GM23338 (cell line): ENCODE measurements around the gene KEL. TPM values are rescaled to one million over a fixed set of nuclear protein-coding genes. Genes with fewer than 3 reads are reported as not detected.

ENCODE experiments used
- ATAC-seq: fragments of 200-7000 bp; cut with Tn5 transposase; 3 replicates; pipeline ENCODE4 v1.9.1; 2020
- DNase-seq: peaks from one replicate; pipeline ENCODE4 v3.0.0-alpha.2; 2015; ENCODE audit warnings: low spot score
- H2AFZ ChIP-seq: fragments of 200-600 bp; sonication (generic); 2 replicates; pipeline ENCODE4 v1.8.0; 2016; ENCODE audit warnings: antibody characterized with exemption, mild to moderate bottlenecking, moderate library complexity
- H3F3A ChIP-seq: fragments of 200-600 bp; sonication (generic); replicated peaks from 2 replicates; pipeline ENCODE4 v1.8.0; 2017; ENCODE audit warnings: antibody characterized with exemption, mixed run types, low read depth
- H3K27ac ChIP-seq: fragments of 200-600 bp; sonication (generic); 2 replicates; pipeline ENCODE4 v1.6.1; 2016; ENCODE audit warnings: low read depth
- H3K27me3 ChIP-seq: fragments of 200-600 bp; sonication (generic); 2 replicates; pipeline ENCODE4 v1.8.0; 2016; ENCODE audit warnings: mild to moderate bottlenecking, mixed run types, moderate library complexity; ENCODE audit not compliant: insufficient read depth
- H3K36me3 ChIP-seq: fragments of 200-600 bp; sonication (generic); 2 replicates; pipeline ENCODE4 v1.8.0; 2016; ENCODE audit warnings: mild to moderate bottlenecking; ENCODE audit not compliant: insufficient read depth
- H3K4me1 ChIP-seq: fragments of 200-600 bp; sonication (generic); 2 replicates; pipeline ENCODE4 v1.8.0; 2016; ENCODE audit warnings: mild to moderate bottlenecking, moderate library complexity; ENCODE audit not compliant: insufficient read depth
- H3K4me2 ChIP-seq: fragments of 200-600 bp; sonication (generic); 2 replicates; pipeline ENCODE4 v1.7.1; 2017; ENCODE audit warnings: mixed run types
- H3K4me3 ChIP-seq: fragments of 200-600 bp; sonication (generic); 2 replicates; pipeline ENCODE4 v1.6.1; 2016; ENCODE audit warnings: mixed run types
- H3K79me2 ChIP-seq: fragments of 200-600 bp; sonication (generic); replicated peaks from 2 replicates; pipeline ENCODE4 v1.8.0; 2017; ENCODE audit warnings: mild to moderate bottlenecking; ENCODE audit not compliant: insufficient read depth
- H3K9me2 ChIP-seq: fragments of 200-600 bp; sonication (generic); 2 replicates; pipeline ENCODE4 v1.8.0; 2017; ENCODE audit not compliant: insufficient read depth
- H4K20me1 ChIP-seq: fragments of 200-600 bp; sonication (generic); replicated peaks from 2 replicates; pipeline ENCODE4 v1.8.0; 2017; ENCODE audit warnings: mild to moderate bottlenecking; ENCODE audit not compliant: insufficient read depth
- H3K27ac Mint-ChIP-seq: 2 replicates; pipeline ENCODE4 v1.8.0; 2020; ENCODE audit warnings: inconsistent platforms, mild to moderate bottlenecking, moderate library complexity, mixed read lengths
- H3K27me3 Mint-ChIP-seq: 3 replicates; pipeline ENCODE4 v1.8.0; 2022; ENCODE audit warnings: low read depth, mild to moderate bottlenecking, moderate library complexity, mixed read lengths, inconsistent platforms; ENCODE audit not compliant: insufficient read depth, poor library complexity
- H3K36me3 Mint-ChIP-seq: 3 replicates; pipeline ENCODE4 v1.8.0; 2021; ENCODE audit warnings: low read depth, mild to moderate bottlenecking, inconsistent platforms, moderate library complexity, mixed read lengths
- H3K4me1 Mint-ChIP-seq: 3 replicates; pipeline ENCODE4 v1.8.0; 2020; ENCODE audit warnings: mild to moderate bottlenecking, inconsistent platforms, mixed read lengths
- H3K4me3 Mint-ChIP-seq: 3 replicates; pipeline ENCODE4 v1.8.0; 2021; ENCODE audit warnings: moderate library complexity, mild to moderate bottlenecking, inconsistent platforms, mixed read lengths
- H3K9me3 Mint-ChIP-seq: 3 replicates; pipeline ENCODE4 v1.8.0; 2020; ENCODE audit warnings: moderate library complexity, mild to moderate bottlenecking, inconsistent platforms, mixed read lengths
- EZH2phosphoT487 ChIP-seq: fragments of 200-600 bp; sonication (generic); IDR thresholded peaks from one replicate; pipeline ENCODE4 v1.8.1; 2018; ENCODE audit warnings: antibody characterized with exemption; ENCODE audit not compliant: unreplicated experiment
- JUNB ChIP-seq: IDR thresholded peaks from one replicate; pipeline ENCODE4 v1.6.1; 2016; ENCODE audit warnings: antibody characterized with exemption; ENCODE audit not compliant: unreplicated experiment
- NANOG ChIP-seq: IDR thresholded peaks from 2 replicates; pipeline ENCODE4 v1.6.1; 2016; ENCODE audit warnings: antibody characterized with exemption, borderline replicate concordance
- POLR2AphosphoS5 ChIP-seq: IDR thresholded peaks from 2 replicates; pipeline ENCODE4 v1.6.1; 2016; ENCODE audit warnings: antibody characterized with exemption, low read depth
- ZNF114 ChIP-seq: fragments of 250-450 bp; sonication (Bioruptor Pico); IDR thresholded peaks from 2 replicates; pipeline ENCODE4 v1.5.0; 2020; ENCODE audit warnings: mild to moderate bottlenecking, moderate library complexity
- polyA plus RNA-seq: library from polyadenylated mRNA; unstranded; fragments of >200 nt; fragmentation: Nextera tagmentation; extraction: Ambion mirVana; gene quantifications from 2 replicates; pipeline ENCODE4 v1.2.1, GENCODE V29; 2016
- total RNA-seq: library from RNA; depleted of rRNA; stranded (reverse); fragments of >200 nt; shearing (Covaris generic); gene quantifications from 2 replicates; pipeline ENCODE4 v1.2.3, GENCODE V29; 2014
- TF ChIP-seq, protein P1 (sequence below): fragments of 250-450 bp; sonication (Bioruptor Pico); IDR thresholded peaks from 2 replicates; pipeline ENCODE4 v1.5.0; 2020; ENCODE audit warnings: mild to moderate bottlenecking, moderate library complexity
- TF ChIP-seq, protein P2 (sequence below): IDR thresholded peaks from 2 replicates; pipeline ENCODE4 v1.6.1; 2016; ENCODE audit warnings: antibody characterized with exemption

KEL gene
- total and polyA plus RNA-seq, 2 experiments from 2014 or later: 1.2 to 3.6 TPM

DNA sequence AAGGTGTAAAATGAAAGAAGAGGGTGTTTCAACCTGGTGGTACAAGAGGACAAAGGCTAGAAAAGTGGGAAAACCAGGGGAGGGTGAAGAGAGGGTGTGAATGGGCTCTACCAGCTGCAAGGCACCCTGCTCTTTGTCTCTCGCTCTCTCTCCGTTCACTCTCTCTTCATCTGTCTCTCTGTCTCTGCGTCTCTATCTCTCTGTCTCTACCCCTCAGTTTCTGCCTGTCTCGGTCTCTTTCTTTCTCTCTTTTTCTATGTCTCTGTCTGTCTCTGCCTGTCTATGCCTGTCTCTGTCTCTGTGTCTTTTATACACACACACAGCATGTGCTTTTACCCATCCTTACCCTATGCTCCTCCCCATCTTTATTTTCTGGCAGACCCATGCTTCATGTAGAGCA lies 23.6 kb downstream of the KEL start (continued):
- TF ChIP-seq, protein P1, sequence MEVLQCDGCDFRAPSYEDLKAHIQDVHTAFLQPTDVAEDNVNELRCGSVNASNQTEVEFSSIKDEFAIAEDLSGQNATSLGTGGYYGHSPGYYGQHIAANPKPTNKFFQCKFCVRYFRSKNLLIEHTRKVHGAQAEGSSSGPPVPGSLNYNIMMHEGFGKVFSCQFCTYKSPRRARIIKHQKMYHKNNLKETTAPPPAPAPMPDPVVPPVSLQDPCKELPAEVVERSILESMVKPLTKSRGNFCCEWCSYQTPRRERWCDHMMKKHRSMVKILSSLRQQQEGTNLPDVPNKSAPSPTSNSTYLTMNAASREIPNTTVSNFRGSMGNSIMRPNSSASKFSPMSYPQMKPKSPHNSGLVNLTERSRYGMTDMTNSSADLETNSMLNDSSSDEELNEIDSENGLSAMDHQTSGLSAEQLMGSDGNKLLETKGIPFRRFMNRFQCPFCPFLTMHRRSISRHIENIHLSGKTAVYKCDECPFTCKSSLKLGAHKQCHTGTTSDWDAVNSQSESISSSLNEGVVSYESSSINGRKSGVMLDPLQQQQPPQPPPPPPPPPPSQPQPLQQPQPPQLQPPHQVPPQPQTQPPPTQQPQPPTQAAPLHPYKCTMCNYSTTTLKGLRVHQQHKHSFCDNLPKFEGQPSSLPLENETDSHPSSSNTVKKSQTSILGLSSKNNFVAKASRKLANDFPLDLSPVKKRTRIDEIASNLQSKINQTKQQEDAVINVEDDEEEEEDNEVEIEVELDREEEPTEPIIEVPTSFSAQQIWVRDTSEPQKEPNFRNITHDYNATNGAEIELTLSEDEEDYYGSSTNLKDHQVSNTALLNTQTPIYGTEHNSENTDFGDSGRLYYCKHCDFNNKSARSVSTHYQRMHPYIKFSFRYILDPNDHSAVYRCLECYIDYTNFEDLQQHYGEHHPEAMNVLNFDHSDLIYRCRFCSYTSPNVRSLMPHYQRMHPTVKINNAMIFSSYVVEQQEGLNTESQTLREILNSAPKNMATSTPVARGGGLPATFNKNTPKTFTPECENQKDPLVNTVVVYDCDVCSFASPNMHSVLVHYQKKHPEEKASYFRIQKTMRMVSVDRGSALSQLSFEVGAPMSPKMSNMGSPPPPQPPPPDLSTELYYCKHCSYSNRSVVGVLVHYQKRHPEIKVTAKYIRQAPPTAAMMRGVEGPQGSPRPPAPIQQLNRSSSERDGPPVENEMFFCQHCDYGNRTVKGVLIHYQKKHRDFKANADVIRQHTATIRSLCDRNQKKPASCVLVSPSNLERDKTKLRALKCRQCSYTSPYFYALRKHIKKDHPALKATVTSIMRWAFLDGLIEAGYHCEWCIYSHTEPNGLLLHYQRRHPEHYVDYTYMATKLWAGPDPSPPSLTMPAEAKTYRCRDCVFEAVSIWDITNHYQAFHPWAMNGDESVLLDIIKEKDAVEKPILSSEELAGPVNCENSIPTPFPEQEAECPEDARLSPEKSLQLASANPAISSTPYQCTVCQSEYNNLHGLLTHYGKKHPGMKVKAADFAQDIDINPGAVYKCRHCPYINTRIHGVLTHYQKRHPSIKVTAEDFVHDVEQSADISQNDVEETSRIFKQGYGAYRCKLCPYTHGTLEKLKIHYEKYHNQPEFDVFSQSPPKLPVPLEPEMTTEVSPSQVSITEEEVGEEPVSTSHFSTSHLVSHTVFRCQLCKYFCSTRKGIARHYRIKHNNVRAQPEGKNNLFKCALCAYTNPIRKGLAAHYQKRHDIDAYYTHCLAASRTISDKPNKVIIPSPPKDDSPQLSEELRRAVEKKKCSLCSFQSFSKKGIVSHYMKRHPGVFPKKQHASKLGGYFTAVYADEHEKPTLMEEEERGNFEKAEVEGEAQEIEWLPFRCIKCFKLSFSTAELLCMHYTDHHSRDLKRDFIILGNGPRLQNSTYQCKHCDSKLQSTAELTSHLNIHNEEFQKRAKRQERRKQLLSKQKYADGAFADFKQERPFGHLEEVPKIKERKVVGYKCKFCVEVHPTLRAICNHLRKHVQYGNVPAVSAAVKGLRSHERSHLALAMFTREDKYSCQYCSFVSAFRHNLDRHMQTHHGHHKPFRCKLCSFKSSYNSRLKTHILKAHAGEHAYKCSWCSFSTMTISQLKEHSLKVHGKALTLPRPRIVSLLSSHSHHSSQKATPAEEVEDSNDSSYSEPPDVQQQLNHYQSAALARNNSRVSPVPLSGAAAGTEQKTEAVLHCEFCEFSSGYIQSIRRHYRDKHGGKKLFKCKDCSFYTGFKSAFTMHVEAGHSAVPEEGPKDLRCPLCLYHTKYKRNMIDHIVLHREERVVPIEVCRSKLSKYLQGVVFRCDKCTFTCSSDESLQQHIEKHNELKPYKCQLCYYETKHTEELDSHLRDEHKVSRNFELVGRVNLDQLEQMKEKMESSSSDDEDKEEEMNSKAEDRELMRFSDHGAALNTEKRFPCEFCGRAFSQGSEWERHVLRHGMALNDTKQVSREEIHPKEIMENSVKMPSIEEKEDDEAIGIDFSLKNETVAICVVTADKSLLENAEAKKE: no peak

DNA sequence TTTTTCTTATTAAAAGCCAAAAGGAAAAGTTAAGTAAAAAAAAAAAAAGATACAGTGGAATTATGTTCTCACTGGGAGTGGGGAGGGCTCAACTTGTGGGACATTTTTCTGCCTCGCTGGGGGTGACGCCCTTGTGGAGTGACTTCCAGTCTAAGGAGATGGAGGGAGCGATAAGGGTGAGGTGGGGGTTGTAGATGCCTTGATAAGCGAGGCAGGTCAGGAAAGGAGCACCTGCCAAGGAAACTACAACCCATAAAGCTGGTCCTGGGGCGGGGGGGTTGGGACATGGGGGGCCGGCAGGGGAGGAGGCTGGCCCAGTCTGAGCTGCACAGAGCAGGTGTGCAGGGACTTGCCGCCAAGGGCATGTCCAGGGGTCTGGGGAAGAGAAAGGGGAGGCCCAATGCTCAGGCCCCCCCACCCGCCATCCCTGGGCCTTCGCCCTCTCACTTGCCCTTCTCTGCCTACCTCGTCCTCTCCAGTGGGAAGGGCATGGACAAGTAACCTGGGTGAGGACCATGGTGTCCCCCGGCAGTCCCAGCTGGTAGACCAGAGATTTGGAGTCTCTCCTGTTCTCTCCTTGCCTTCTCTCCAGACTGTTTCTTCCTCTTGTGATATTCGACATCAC lies 26.1 kb downstream of the KEL start:
- H3K9me2 ChIP-seq: no peaks in the 10 kb centered on the region
- Mint-ChIP-seq H3K27me3 (peaks cover 9% of the 10 kb centered on the region), H3K27ac (no peak overlapping the region), H3K9me3 (no peaks in the 10 kb centered on the region), H3K4me1 (peaks cover 12% of the 10 kb centered on the region), H3K36me3 (no peaks in the 10 kb centered on the region), H3K4me3 (no peak overlapping the region)
- H2AFZ ChIP-seq: no peak overlapping the region
- no peaks in the 10 kb centered on the region for H3K79me2 ChIP-seq
- no peaks in the 10 kb centered on the region for H3K4me1 ChIP-seq
- no peak overlapping the region for H3K4me3 ChIP-seq
- no peaks in the 10 kb centered on the region for H3F3A ChIP-seq
- ATAC-seq: no peak
- H3K27ac ChIP-seq: no peak overlapping the region
- no peaks in the 10 kb centered on the region for H3K36me3 ChIP-seq
- H3K27me3 ChIP-seq: no peaks in the 10 kb centered on the region
- no peak overlapping the region for H3K4me2 ChIP-seq
- no peaks in the 10 kb centered on the region for H4K20me1 ChIP-seq
- no peak for DNase-seq
- no peak for TF ChIP-seq NANOG
- TF ChIP-seq, protein P2, sequence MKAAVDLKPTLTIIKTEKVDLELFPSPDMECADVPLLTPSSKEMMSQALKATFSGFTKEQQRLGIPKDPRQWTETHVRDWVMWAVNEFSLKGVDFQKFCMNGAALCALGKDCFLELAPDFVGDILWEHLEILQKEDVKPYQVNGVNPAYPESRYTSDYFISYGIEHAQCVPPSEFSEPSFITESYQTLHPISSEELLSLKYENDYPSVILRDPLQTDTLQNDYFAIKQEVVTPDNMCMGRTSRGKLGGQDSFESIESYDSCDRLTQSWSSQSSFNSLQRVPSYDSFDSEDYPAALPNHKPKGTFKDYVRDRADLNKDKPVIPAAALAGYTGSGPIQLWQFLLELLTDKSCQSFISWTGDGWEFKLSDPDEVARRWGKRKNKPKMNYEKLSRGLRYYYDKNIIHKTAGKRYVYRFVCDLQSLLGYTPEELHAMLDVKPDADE: no peak
- TF ChIP-seq ZNF114 (CRISPR knock-in tag): no peak
- no peak for TF ChIP-seq POLR2AphosphoS5
- TF ChIP-seq EZH2phosphoT487: no peak
- TF ChIP-seq JUNB: no peak
- TF ChIP-seq, protein P1: no peak
